Right atrium auricular region (tissue), 2 donors: ENCODE measurements around the gene SMIM10. TPM values are rescaled to one million over a fixed set of nuclear protein-coding genes. Genes with fewer than 3 reads are reported as not detected.
A peak's percentile ranks its signal among the peaks of the same experiment; 100 is the strongest.
"Not testable (repeated sequence)": the region's sequence is repeated elsewhere in the genome, so short reads cannot be mapped to it uniquely, and the experiment has no call there.

Experiments
- DNase-seq: peaks from one replicate; pipeline ENCODE4 v3.0.0-alpha.2; 2019; ENCODE audit warnings: low spot score
- H3K27ac ChIP-seq, 2 donors: fragments of 200-600 bp; sonication (generic); 1 replicate in 1 of 2; 2 replicates in 1 of 2; pipeline ENCODE4 v1.5.1; 2016 to 2019
- H3K27me3 ChIP-seq, 2 donors: fragments of 200-600 bp; sonication (generic); one replicate each; pipeline versions ENCODE4 v1.5.1 to v1.6.0; 2017 to 2019
- H3K36me3 ChIP-seq: fragments of 200-600 bp; sonication (generic); one replicate; pipeline ENCODE4 v1.5.1; 2016
- H3K4me1 ChIP-seq, 2 donors: fragments of 200-600 bp; sonication (generic); one replicate each; pipeline versions ENCODE4 v1.5.1 to v1.6.0; 2017 to 2019
- H3K4me3 ChIP-seq, 2 donors: fragments of 200-600 bp; sonication (generic); 1 replicate in 1 of 2; 2 replicates in 1 of 2; pipeline ENCODE4 v1.5.1; 2017 to 2019; ENCODE audit warnings: mild to moderate bottlenecking in 1 of 2, moderate library complexity in 1 of 2
- H3K9me3 ChIP-seq, 2 donors: fragments of 200-600 bp; sonication (generic); one replicate each; pipeline ENCODE4 v1.5.1; 2019
- total RNA-seq, 2 donors: library from RNA; depleted of rRNA; stranded (reverse); fragments of >200 nt; gene quantifications; one replicate each; pipeline ENCODE4 v1.1.0, GENCODE V29; 2016
- TF ChIP-seq, protein P1 (sequence below), 2 donors: fragments of 200-600 bp; sonication (generic); IDR thresholded peaks; one replicate each; pipeline ENCODE4 v1.5.1; 2019; ENCODE audit warnings: antibody characterized with exemption in 2 of 2

The SMIM10 gene
- 1 to 10 TPM; 4.9 to 6.8 TPM for total RNA-seq

DNA sequence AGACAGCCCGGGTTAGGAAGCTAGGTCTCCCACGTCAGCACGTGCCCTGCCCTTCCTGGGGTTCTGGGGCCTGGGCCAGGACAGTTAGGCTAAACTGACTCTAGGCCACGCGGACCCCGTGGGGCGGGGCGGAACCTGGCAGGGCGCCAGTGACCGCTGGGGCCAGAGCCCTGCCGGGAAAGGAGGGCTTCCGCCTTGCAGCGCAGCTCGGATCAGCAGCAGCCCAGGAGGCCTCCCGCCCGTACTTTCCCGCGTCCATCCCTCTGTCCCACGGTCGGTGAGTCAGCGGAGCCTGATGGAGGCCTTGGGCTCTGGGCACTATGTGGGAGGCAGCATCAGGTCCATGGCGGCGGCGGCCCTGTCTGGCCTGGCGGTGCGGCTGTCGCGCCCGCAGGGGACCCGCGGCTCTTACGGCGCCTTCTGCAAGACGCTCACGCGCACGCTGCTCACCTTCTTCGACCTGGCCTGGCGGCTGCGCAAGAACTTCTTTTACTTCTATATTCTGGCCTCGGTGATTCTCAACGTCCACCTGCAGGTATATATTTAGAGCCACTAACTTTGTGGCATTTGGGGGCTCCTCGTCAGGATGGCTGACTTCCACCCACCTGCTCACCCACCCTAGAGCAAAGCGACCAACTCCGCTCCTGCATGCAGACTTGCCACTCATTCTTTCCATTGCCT is at the start of gene SMIM10:
TSS of gene SMIM10 (plus strand) at position 191 of the 681 bp plus-strand sequence. CDS start at position 296, 105 bp downstream.
- no peaks in the 10 kb centered on the region for H3K27me3 ChIP-seq
- peak; percentile 75 for DNase-seq
- H3K9me3 ChIP-seq: no peaks in the 10 kb centered on the region
- H3K27ac ChIP-seq: peak within 1 kb of the TSS; percentile 63 to 69
- no peaks in the 10 kb centered on the region for H3K36me3 ChIP-seq
- TF ChIP-seq, protein P1, sequence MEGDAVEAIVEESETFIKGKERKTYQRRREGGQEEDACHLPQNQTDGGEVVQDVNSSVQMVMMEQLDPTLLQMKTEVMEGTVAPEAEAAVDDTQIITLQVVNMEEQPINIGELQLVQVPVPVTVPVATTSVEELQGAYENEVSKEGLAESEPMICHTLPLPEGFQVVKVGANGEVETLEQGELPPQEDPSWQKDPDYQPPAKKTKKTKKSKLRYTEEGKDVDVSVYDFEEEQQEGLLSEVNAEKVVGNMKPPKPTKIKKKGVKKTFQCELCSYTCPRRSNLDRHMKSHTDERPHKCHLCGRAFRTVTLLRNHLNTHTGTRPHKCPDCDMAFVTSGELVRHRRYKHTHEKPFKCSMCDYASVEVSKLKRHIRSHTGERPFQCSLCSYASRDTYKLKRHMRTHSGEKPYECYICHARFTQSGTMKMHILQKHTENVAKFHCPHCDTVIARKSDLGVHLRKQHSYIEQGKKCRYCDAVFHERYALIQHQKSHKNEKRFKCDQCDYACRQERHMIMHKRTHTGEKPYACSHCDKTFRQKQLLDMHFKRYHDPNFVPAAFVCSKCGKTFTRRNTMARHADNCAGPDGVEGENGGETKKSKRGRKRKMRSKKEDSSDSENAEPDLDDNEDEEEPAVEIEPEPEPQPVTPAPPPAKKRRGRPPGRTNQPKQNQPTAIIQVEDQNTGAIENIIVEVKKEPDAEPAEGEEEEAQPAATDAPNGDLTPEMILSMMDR (IDR thresholded peaks at IDR 0.05): no peak
- peak within 1 kb of the TSS; percentile 53 to 56 for H3K4me3 ChIP-seq
- peaks cover 0 to 6% of the 10 kb centered on the region in 2 donors for H3K4me1 ChIP-seq

DNA sequence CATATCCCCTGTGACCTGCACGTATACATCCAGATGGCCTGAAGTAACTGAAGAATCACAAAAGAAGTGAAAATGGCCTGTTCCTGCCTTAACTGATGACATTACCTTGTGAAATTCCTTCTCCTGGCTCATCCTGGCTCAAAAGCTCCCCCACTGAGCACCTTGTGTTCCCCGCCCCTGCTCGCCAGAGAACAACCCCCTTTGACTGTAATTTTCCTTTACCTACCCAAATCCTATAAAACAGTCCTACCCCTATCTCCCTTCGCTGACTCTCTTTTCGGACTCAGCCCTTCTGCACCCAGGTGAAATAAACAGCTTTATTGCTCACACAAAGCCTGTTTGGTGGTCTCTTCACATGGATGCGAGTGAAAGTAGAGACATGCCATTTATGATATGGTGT is 44.4 kb upstream of the SMIM10 start:
- H3K4me3 ChIP-seq, H3K36me3 ChIP-seq, DNase-seq, H3K27ac ChIP-seq, H3K27me3 ChIP-seq, H3K9me3 ChIP-seq, H3K4me1 ChIP-seq: not testable (repeated sequence)

DNA sequence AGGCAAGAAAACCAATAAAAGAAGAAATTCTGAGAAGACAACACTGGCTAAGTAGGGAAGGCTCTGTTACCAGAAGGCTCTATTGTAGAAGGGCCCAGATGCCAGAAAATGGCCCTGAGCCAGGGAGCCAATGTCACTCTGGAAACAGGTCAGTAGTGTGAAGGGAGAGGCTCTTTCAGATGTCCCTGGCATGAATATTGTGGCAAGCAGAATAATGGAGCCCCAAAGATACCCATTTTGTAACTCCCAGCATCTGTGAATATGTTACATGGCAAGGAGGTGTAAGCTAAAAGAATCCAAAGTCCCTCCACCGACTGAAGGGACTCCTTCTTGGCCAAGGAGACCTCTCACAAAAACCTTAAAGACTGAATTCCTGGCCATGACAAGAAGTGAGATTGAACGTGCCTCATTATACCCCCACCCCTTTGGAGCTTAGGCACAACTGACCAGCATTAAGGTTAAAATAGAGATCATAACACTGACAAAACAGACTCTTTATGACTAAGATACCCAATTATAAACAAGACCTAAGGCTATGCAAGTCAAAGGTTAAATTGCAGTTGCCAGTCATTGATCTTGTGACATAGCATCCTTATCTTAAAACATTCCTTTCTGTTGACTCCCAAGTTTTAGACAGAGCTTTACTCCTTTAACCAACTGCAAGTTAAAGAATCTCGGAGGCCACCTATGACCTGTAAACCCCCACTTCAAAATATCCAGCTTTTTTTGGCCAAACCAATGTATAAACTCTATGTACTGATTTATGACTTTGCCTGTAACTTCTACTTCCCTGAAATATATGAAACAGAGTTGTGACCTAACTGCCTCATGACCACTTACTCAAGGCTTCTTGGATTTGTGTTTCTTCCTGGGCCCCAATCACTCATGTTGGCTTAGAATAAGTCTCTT is 42.2 kb upstream of the SMIM10 start:
- no peak for DNase-seq
- H3K4me3 ChIP-seq: no peak overlapping the region
- H3K27me3 ChIP-seq: no peaks in the 10 kb centered on the region
- no peaks in the 10 kb centered on the region for H3K36me3 ChIP-seq
- TF ChIP-seq, protein P1 (IDR thresholded peaks at IDR 0.05): no peak
- H3K9me3 ChIP-seq: no peaks in the 10 kb centered on the region
- no peak overlapping the region for H3K27ac ChIP-seq
- no peaks in the 10 kb centered on the region for H3K4me1 ChIP-seq

DNA sequence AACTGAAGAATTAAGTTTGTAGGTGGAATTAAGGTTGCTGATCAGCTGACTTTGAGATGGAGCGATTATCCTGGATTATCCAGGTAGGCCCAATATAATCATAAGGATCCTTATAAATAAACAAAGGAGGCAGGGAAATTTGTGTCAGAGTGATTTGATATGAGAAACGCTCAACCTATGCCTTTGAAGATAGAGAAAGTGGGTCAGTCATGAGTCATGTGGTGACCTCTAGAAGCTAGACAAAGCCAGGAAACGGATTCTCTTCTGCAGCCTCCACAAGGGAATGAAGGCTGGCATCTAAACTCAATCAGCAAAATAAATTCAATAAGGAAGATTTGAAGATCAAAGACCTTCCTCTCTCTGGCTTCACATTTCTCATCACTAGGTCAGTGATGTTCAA is 41.5 kb upstream of the SMIM10 start:
- no peaks in the 10 kb centered on the region for H3K36me3 ChIP-seq
- no peaks in the 10 kb centered on the region for H3K9me3 ChIP-seq
- no peaks in the 10 kb centered on the region for H3K4me1 ChIP-seq
- H3K4me3 ChIP-seq: no peak overlapping the region
- no peak overlapping the region for H3K27ac ChIP-seq
- no peak for DNase-seq
- H3K27me3 ChIP-seq: no peaks in the 10 kb centered on the region
- TF ChIP-seq, protein P1 (IDR thresholded peaks at IDR 0.05): no peak

DNA sequence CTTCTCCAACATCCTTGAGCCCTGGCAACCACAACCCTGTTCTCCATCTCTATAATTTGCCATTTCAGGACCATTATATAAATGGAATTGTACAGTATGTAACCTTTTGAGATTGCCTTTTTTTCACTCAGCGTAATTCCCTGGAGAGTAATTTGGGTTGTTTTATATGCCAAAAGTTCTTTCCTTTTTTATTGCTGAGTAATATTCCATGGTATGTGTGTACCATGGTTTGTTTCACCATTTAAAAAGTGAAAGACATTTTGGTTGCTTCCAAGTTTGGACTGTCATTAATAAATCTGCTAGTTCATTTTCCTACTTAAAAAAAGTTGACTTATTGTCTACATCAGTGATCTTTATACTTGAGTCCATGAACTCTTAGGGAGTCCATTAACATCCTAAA is 33.0 kb upstream of the SMIM10 start:
- H3K4me3 ChIP-seq: no peak overlapping the region
- no peaks in the 10 kb centered on the region for H3K36me3 ChIP-seq
- no peak for DNase-seq
- no peaks in the 10 kb centered on the region for H3K9me3 ChIP-seq
- no peaks in the 10 kb centered on the region for H3K27me3 ChIP-seq
- no peaks in the 10 kb centered on the region for H3K4me1 ChIP-seq
- TF ChIP-seq, protein P1 (IDR thresholded peaks at IDR 0.05): no peak
- H3K27ac ChIP-seq: no peak overlapping the region

DNA sequence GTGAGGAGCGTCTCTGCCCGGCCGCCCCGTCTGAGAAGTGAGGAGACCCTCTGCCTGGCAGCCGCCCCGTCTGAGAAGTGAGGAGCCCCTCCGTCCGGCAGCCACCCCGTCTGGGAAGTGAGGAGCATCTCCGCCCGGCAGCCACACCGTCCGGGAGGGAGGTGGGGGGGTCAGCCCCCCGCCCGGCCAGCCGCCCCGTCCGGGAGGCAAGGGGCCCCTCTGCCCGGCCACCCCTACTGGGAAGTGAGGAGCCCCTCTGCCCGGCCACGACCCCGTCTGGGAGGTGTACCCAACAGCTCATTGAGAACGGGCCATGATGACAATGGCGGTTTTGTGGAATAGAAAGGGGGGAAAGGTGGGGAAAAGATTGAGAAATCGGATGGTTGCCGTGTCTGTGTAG is 30.4 kb upstream of the SMIM10 start:
- H3K4me3 ChIP-seq, H3K9me3 ChIP-seq, H3K4me1 ChIP-seq, H3K27me3 ChIP-seq, H3K27ac ChIP-seq, H3K36me3 ChIP-seq, DNase-seq: not testable (repeated sequence)
